GM19452 (cell line): ENCODE data around the gene PPP1R13B.

Source experiments
- ATAC-seq: cut with Tn5 transposase; IDR thresholded peaks from one replicate; pipeline ENCODE4 v1.9.1; 2021; ENCODE audit not compliant: unreplicated experiment

PPP1R13B gene

DNA sequence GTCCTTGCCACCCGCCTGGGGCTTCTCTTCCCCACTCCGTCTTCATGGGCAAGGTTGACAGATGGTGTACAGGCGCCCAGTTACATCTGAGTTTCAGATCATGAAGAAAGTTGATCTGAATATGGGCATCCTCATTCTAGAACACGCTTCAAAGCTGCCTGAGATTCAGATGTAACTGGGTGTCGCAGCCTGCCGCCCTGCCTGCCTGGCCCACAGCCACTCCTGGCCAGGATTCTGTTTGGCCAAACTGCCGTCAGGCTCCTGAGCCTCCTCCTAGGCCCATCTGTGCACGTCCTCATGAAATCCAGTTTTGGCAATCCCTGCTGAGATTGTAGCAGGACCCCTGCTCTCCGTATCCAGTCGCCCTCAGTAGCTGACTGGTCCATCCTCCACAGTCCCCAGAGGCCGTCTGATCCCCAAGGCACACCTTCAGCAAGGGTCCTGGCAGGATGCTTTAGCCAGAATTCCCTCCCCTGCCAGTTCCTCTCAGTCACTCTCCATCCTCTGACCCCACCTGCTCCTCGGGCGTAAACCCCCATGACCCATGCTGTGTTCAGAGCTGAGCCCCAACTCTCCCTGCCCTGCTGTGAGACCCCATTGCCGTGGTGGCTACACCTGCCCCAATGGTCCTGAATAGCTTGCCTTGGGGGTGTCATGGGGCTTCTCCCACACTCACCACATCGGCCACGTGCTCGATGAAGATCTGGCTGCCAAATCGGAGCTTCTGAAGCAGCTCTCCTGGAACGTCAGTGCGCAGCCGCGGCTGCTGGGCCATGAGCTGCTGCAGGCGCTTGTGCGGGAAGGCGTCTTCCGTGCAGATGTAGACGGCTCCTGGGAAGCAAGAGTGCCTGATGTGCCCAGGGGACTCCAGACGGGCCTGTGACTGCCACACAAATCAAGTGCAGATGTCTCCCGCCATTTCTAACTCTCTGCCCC is 144.6 kb downstream of the PPP1R13B start:
- ATAC-seq: no peak

- no peak for ATAC-seq
These were observed 145.3 kb downstream of the PPP1R13B start for GRCh38 chr14:103702095-103702494.

DNA sequence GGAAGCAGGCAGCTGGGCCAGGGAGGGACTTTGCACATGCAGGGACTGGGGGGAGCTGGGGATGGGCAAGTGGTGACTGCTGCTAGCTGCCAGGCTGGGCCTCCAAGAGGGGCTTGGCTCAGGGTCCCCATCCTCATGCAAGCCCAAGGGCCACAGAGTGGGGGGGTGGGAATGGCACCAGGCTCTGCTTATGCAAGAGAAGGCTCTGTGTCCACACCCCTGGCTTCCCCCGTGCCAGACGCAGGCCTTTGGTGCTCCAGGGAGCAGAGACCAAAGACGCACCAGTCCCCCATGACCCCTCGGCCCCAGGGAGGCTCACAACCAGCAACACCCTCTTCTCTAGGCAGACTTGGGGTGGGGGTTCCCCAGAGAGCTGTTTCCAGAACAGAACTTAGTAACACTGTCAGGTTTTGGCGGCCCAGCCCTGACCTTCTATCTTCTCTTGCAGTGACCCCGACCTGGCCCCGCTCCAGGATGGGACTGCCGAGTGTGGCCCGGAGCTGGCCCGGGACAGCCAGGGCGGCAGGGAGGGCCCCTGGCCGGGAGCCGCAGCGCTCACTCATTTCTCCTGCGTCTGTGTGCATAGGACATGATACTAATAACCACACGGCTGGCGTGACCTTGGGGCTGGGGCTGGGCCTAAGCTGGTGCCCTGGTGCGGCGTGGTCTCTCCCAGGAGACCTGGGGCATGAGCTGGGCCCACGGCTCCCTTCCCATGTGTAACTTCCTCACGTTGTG is 146.5 kb downstream of the PPP1R13B start:
- ATAC-seq: no peak

- no peak for ATAC-seq
These were observed 147.2 kb downstream of the PPP1R13B start for GRCh38 chr14:103699901-103700752.

GRCh38 chr14:103699261-103699661 is 148.1 kb downstream of the PPP1R13B start:
- no peak for ATAC-seq

DNA sequence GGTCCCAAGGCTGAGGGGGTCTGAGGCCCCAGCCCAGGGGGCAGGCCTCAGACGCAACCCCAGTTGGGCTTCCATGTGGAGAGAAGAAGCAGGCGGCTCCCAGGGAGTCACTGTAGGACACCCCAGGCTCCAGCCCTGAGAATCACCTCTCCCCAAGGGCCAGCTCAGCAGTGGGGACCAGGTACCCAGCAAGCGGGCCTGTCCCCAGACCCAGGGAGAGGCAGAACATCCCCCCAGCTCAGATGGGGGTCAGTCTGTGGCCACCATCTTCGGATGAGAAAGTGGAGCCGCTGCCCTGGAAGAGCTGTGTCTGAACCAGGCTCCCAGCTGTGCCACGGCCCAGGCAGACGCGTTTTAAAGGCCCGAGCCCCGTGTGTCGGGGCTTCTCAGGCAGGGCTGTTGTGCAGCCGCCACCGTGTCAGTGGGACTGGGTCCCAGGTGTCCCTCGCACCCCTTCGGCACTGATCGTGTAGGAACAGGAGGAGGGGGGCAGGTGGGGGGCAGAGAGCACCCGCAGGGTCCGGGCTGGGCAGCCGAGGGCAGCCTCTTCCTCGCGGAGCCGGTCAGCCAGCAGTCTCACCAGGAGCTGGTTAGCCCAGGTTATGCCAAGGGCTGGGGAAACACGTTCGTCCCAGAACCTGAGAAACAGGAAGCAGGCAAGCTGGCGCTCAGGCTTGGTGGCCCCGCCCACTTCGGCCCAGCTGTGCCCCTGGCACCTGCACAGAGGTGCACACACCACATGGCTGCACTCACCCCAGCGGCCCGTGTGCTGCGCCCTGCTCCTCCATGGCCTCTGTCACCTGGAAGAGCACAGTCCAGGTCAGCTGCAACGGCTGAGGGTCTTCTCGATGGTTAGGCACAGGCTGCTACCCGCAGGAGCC is 148.8 kb downstream of the PPP1R13B start:
- ATAC-seq: no peak

- ATAC-seq: no peak
These were observed 149.6 kb downstream of the PPP1R13B start for GRCh38 chr14:103697603-103698379.

- no peak for ATAC-seq
These were observed 150.2 kb downstream of the PPP1R13B start for GRCh38 chr14:103697206-103697602.

- ATAC-seq: no peak
These were observed 150.8 kb downstream of the PPP1R13B start for GRCh38 chr14:103696466-103697071.

DNA sequence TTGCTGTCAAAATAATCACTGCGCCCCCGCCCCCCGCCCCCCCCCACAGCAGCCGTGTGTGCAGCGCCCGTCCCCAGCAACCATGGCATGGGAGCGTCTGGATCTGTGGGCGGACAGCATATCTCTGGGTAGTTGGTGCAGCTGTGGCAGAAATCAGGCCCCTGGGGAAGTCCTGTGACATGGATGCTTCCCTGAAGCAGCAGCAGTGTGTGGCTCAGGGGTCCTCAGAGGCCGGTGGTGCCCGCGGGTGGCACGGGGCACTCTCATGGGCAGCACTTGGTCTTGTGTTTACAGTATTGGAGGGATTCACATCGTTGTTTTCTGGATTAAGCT is 151.3 kb downstream of the PPP1R13B start:
- no peak for ATAC-seq

GRCh38 chr14:103695296-103696069 is 151.9 kb downstream of the PPP1R13B start:
- ATAC-seq: no peak

- no peak for ATAC-seq
These were observed 152.8 kb downstream of the PPP1R13B start for GRCh38 chr14:103694572-103695026.

GRCh38 chr14:103693515-103693914 is 153.9 kb downstream of the PPP1R13B start:
- no peak for ATAC-seq

GRCh38 chr14:103692871-103693270 is 154.5 kb downstream of the PPP1R13B start:
- ATAC-seq: no peak

DNA sequence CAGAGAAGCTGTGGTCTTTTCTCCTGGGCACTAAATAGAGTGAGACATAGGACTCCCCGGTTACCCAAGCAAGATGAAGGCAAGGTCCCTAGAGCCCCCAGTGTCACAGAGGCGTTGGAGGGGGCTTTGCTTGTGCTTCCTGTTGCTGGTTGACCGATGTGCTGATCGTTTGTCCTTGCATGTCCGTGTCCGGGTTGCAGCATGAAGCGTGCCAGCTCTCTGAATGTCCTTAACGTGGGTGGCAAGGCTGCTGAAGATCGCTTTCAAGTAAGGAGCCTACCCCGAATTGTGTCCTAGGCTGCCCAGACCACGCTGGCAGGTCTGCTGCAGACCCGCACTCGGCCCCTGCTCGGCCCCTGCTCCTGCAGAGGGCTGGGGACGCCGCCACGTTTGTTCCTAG is 155.2 kb downstream of the PPP1R13B start:
- peak; percentile 23 for ATAC-seq

- ATAC-seq: peak; percentile 73
These were observed 155.7 kb downstream of the PPP1R13B start for GRCh38 chr14:103691655-103692054.

DNA sequence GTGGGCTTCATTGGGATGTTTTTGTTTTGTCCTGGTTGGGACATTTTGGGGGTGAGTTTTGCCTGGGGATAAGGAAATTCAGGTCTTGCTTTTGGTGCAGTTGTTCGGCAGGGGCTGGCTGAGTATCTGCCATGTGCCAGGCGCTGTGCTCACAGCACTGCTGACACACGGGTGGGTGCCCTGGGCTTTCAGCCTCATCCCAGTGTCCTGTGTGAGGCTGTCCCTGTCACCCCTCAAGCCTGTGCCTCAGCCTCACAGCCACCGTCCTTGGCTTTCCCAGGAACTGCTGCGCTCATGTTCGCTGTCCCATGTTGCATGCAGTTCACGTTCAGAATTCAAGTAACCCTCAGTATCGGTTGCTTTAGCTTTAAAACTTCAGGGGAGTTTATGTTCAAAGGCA is 157.0 kb downstream of the PPP1R13B start:
- no peak for ATAC-seq
